CD4-positive, alpha-beta T cell treated with Interleukin-10 for 1 hour (primary cell): ENCODE measurements around the gene QSOX2.
"Not testable (repeated sequence)": the region's sequence is repeated elsewhere in the genome, so short reads cannot be mapped to it uniquely, and the experiment has no call there.

ENCODE experiments used
- DNase-seq: peaks from one replicate; pipeline ENCODE4 v3.0.0-alpha.2; 2020

Gene QSOX2

GRCh38 chr9:136250676-136251075 lies 5.1 kb upstream of the QSOX2 start:
- DNase-seq = no peak

GRCh38 chr9:136249877-136250559 lies 4.4 kb upstream of the QSOX2 start:
- DNase-seq = no peak

- DNase-seq = no peak
These were observed 3.6 kb upstream of the QSOX2 start for GRCh38 chr9:136248951-136249876.

GRCh38 chr9:136247947-136248637 lies 2.5 kb upstream of the QSOX2 start:
- DNase-seq = no peak

- DNase-seq = no peak
These were observed 1.9 kb upstream of the QSOX2 start for GRCh38 chr9:136247551-136247916.

GRCh38 chr9:136246849-136247550 lies 1.4 kb upstream of the QSOX2 start:
- no peak for DNase-seq

GRCh38 chr9:136244969-136245218 lies 718 bp downstream of the QSOX2 start:
- DNase-seq = no peak

GRCh38 chr9:136244122-136244968 lies 1.3 kb downstream of the QSOX2 start:
- DNase-seq = peak; percentile 48

GRCh38 chr9:136243631-136244030 lies 2.0 kb downstream of the QSOX2 start:
- DNase-seq = no peak

- DNase-seq = no peak
These were observed 2.6 kb downstream of the QSOX2 start for GRCh38 chr9:136242918-136243525.

- no peak for DNase-seq
These were observed 3.4 kb downstream of the QSOX2 start for GRCh38 chr9:136242248-136242647.

- DNase-seq = no peak
These were observed 4.1 kb downstream of the QSOX2 start for GRCh38 chr9:136241542-136241941.

- DNase-seq = no peak
These were observed 4.7 kb downstream of the QSOX2 start for GRCh38 chr9:136240941-136241340.

GRCh38 chr9:136239983-136240330 lies 5.7 kb downstream of the QSOX2 start:
- DNase-seq = no peak

- DNase-seq = no peak
These were observed 6.3 kb downstream of the QSOX2 start for GRCh38 chr9:136239135-136239982.

GRCh38 chr9:136238342-136238732 lies 7.3 kb downstream of the QSOX2 start:
- no peak for DNase-seq

- no peak for DNase-seq
These were observed 7.9 kb downstream of the QSOX2 start for GRCh38 chr9:136237486-136238341.

- not testable (repeated sequence) for DNase-seq
These were observed 8.9 kb downstream of the QSOX2 start for GRCh38 chr9:136236471-136237410.
